HG03139 (cell line): ENCODE measurements around the gene KLHL35.
"Not testable (repeated sequence)": the region's sequence is repeated elsewhere in the genome, so short reads cannot be mapped to it uniquely, and the experiment has no call there.

Experiments used
- ATAC-seq: cut with Tn5 transposase; IDR thresholded peaks from one replicate; pipeline ENCODE4 v1.9.1; 2021; ENCODE audit not compliant: unreplicated experiment

The KLHL35 gene

GRCh38 chr11:75394085-75394840, 38.7 kb downstream of the KLHL35 start:
- no peak for ATAC-seq

- no peak for ATAC-seq
Measured at GRCh38 chr11:75389925-75390324, 43.1 kb downstream of the KLHL35 start.

DNA sequence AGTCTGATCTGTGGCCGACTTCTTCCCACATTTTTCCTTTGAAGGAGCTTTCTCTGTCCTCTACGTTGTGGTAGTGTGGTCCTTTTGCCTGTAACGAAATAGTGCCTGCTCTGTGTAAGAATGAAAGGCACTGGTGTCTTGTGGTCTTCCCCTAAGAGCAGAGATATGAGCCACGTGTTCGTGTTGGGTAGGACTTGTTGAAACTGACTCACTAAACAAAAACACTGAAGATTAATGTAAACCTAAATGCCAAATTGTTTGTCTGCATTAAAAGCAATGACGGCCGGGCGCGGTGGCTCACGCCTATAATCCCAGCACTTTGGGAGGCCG, 43.8 kb downstream of the KLHL35 start:
- ATAC-seq = no peak

- no peak for ATAC-seq
Measured at GRCh38 chr11:75388386-75389275, 44.4 kb downstream of the KLHL35 start.

DNA sequence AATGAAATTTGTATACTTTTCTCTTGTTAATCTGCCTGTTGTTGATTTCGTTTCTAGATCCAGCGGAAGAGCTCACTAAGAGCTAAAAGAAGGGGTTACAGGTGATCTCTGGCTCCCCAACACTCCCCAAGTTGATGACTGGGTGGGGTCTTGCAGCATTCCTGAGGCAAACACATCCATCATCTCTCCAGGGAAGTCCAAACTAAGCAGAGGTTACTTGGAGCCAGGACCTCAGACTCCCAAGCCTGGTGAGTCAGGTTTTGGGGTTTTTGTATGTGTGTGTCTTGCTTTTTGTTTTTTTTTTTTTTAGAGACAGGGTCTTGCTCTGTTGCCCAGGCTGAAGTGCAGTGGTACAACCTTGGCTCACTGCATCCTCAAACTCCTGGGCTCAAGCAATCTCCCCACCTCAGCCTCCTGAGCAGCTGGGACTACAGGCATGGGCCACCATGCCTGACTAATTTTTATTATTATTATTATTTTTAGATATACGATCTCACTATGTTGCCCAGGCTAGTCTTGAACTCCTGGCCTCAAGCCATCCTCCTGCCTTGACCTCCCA, 45.2 kb downstream of the KLHL35 start:
- ATAC-seq = no peak

DNA sequence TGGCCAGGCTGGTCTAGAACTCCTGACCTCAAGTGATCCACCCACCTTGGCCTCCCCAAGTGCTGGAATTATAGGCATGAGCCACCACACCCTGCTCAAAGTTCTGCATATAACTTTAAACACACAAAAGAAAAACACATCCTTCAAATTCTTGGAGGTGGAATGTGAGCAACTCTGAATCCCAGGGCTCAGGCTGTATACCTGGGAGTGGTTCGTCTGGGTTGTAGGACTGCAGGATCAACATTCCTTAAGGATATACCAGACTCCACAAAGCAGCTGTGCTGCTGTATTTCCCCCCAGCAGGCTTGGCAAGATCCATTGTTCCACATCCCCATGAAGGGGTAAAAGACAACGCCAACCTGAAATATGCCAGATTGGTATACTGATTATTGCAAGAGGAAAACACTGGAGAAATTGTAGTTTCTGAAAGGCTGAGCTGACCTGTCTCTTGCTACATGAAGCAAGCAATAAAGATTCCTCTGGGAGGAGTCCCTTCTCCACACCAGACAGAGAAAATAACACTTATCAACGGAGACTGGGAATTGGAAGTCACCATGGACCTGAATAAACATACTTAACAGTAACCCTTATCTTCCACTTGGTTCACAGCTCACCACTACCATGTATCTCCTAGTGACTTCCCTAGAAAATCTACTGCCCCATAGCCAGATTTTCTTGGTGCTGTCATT, 45.9 kb downstream of the KLHL35 start:
- ATAC-seq = no peak

DNA sequence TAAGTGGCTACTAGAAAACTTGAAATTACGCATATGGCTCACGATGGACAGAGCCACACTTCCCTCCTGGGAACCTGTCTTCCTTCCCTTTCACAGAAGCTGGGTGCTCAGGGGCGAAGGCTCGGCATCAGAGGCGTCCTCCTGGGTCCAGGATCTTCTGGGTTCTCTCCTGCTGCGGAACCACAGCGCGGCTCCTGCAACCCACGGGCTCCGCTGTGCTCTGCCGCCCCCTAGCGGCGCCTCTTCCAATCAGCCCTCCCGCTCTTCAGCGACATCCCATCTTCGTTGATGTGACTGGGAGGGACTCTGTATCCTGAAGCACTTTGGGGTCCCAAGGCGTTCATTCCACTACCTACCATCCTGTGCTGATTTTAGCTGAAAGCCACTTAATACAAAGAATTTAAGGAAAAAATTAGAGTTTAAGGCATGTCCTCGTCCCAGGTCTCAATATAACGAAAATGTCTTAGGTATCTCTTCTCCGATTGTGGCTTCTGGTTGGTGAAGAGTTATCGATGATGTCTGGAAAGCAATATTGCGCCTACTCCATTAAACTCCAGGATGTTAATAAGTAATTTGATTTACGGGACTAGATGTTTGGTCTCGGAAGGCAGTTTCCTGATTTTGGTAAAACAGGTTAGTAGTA, 48.4 kb downstream of the KLHL35 start:
- no peak for ATAC-seq

DNA sequence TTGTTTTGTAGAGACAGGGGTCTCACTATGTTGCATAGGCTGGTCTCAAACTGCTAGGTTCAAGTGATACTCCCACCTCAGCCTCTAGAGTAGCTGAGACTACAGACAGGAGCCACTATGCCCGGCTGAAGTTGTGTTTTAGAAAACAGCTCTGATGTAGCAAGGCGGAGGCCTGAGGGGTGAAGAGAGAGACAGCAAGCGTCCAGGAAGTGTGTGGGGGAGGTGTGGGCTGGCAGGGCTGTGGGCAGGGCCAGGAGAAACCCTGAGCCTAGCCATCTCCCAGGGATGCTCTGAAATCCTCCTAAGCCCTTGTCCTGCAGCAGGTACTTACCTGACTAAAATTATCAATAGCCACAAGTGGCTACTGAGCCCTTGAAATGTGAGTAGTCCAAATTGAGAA, 49.8 kb downstream of the KLHL35 start:
- no peak for ATAC-seq

- no peak for ATAC-seq
Measured at GRCh38 chr11:75380716-75381420, 52.1 kb downstream of the KLHL35 start.

DNA sequence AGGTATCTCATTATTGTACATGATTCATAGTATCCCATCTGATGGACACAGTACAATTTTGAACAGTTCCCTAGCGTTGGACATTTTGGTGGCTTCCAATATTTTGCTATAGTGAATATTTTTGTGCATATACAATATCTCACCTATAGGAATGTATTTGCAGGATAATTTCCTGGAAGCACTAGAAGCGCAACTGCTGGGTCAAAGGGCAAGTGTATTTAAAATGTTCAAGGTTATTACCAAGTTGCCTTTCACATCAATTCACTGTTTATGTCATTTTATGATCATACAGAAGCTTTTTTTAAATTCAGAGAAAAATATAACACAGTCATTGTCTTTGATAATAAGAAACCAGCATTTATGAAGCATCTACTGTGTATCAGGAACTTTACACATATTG, 52.8 kb downstream of the KLHL35 start:
- ATAC-seq = no peak

DNA sequence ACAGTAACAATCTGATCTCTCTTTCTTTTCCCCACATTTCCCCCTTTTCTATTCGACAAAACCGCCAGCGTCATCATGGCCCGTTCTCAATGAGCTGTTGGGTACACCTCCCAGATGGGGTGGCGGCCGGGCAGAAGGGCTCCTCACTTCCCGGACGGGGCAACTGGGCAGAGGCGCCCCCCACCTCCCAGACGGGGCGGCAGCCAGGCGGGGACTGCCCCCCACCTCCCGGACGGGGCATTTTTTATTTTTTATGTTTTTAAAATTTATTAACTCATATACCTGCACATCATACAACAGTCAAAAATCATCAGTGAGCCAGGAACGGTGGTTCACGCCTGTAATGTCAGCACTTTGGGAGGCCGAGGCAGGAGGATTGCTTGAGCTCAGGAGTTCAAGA, 54.2 kb downstream of the KLHL35 start:
- not testable (repeated sequence) for ATAC-seq

DNA sequence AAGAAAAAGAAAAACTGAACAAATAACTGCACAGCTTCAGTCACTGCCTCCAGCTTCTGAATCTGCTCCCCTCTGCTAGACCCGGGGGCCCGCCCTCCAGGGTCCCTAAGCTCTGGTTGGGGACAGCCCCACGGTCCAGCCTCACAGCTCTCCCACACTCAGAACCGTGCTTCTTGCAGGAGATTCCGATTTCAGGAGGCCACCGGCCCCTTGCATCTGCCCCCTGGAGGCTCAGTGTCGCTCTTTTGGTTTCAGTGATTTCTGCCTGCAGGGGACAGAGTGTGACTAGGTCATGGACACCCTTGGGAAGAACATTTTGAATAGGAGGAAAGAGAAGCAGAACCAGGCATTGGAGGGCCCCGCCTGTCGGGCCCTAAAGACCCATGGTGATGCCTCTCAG, 56.8 kb downstream of the KLHL35 start:
- ATAC-seq = no peak

- ATAC-seq = no peak
Measured at GRCh38 chr11:75375626-75376025, 57.4 kb downstream of the KLHL35 start.

GRCh38 chr11:75374646-75375045, 58.4 kb downstream of the KLHL35 start:
- no peak for ATAC-seq

DNA sequence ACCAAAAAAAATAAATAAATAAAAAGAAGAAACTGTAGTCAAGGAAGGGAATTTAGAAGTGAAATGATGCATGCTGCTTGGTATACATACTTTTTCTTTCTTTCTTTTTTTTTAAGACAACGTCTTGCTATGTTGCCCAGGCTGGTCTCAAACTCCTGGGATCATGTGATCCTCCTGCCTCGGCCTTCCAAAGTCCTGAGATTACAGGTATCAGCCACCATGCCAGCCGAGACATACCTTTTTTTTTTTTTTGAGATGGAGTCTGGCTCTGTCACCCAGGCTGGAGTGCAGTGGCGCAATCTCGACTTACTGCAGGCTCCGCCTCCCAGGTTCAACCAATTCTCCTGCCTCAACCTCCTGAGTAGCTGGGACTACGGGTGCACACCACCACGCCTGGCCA, 59.8 kb downstream of the KLHL35 start:
- ATAC-seq = no peak
